ENCODE results near the gene SBF2.
"Not testable (repeated sequence)": the region's sequence is repeated elsewhere in the genome, so short reads cannot be mapped to it uniquely, and the experiment has no call there.

SBF2 gene

GRCh38 chr11:9752091-9752490 lies 541.9 kb downstream of the SBF2 start:
- no peak for TF ChIP-seq ZNF274 (IDR thresholded peaks at IDR 0.05; ENCODE audit: low read depth, low read length)

GRCh38 chr11:9750551-9750950 lies 543.5 kb downstream of the SBF2 start:
- H3K4me3 ChIP-seq (ENCODE audit: low read length) = no peak overlapping the region
- no peak for TF ChIP-seq ZNF274 (IDR thresholded peaks at IDR 0.05; ENCODE audit: low read depth, low read length)

More at GRCh38 chr11:9752091-9752490, 541.9 kb downstream of the SBF2 start:
- H3K4me3 ChIP-seq (ENCODE audit: low read length) = no peak overlapping the region

DNA sequence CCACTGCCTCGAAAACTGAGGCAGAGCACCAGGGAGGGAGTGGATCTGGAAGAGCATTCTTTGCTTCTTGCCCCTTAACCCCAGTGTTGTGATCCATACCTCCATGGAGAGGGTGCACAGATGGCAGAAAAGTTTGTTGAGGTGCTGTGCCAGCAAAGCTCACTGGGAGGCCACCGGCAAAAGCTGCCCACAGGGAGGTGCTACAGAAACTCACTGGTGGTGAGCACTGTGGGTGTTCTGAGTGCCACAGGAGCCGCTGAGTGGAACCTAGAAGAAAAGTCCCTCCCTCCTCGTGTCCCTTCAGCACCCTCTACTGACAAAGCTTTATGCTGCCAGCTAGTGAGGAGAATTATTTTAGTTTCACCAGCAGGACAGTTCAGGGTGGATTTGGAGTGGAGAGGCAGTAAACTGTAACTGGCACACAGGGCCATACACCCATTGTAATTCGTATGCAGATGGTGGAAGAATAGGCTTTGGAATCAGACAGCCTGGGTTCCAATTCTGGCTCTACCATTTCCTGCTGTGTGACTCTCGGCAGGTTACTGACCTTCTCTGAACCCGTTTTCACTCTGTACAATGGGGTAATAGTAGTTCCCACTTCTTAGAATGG lies 545.6 kb downstream of the SBF2 start:
- no peak overlapping the region for H3K4me3 ChIP-seq (ENCODE audit: low read length)

GRCh38 chr11:9747828-9748227 lies 546.2 kb downstream of the SBF2 start:
- H3K4me3 ChIP-seq (ENCODE audit: low read length) = no peak overlapping the region

More for the DNA sequence above, 545.6 kb downstream of the SBF2 start:
- no peak for TF ChIP-seq ZNF274 (IDR thresholded peaks at IDR 0.05; ENCODE audit: low read depth, low read length)

GRCh38 chr11:9747229-9747628 lies 546.8 kb downstream of the SBF2 start:
- TF ChIP-seq ZNF274 (IDR thresholded peaks at IDR 0.05; ENCODE audit: low read depth, low read length) = no peak

More at GRCh38 chr11:9747828-9748227, 546.2 kb downstream of the SBF2 start:
- TF ChIP-seq ZNF274 (IDR thresholded peaks at IDR 0.05; ENCODE audit: low read depth, low read length) = no peak

GRCh38 chr11:9745411-9746211 lies 548.4 kb downstream of the SBF2 start:
- no peak overlapping the region; the same call in 1 of the 2 replicates for H3K4me3 ChIP-seq (ENCODE audit: low read length)
- TF ChIP-seq ZNF274 (IDR thresholded peaks at IDR 0.05; ENCODE audit: low read depth, low read length) = no peak

More at GRCh38 chr11:9747229-9747628, 546.8 kb downstream of the SBF2 start:
- H3K4me3 ChIP-seq (ENCODE audit: low read length) = no peak overlapping the region

- H3K4me3 ChIP-seq (ENCODE audit: low read length) = not testable (repeated sequence)
These were observed 550.5 kb downstream of the SBF2 start for GRCh38 chr11:9743512-9743911.

GRCh38 chr11:9741260-9741659 lies 552.8 kb downstream of the SBF2 start:
- H3K4me3 ChIP-seq (ENCODE audit: low read length) = no peak overlapping the region
- no peak for TF ChIP-seq ZNF274 (IDR thresholded peaks at IDR 0.05; ENCODE audit: low read depth, low read length)

- no peak for TF ChIP-seq ZNF274 (IDR thresholded peaks at IDR 0.05; ENCODE audit: low read depth, low read length)
- H3K4me3 ChIP-seq (ENCODE audit: low read length) = no peak overlapping the region
These were observed 553.7 kb downstream of the SBF2 start for GRCh38 chr11:9740202-9740883.

DNA sequence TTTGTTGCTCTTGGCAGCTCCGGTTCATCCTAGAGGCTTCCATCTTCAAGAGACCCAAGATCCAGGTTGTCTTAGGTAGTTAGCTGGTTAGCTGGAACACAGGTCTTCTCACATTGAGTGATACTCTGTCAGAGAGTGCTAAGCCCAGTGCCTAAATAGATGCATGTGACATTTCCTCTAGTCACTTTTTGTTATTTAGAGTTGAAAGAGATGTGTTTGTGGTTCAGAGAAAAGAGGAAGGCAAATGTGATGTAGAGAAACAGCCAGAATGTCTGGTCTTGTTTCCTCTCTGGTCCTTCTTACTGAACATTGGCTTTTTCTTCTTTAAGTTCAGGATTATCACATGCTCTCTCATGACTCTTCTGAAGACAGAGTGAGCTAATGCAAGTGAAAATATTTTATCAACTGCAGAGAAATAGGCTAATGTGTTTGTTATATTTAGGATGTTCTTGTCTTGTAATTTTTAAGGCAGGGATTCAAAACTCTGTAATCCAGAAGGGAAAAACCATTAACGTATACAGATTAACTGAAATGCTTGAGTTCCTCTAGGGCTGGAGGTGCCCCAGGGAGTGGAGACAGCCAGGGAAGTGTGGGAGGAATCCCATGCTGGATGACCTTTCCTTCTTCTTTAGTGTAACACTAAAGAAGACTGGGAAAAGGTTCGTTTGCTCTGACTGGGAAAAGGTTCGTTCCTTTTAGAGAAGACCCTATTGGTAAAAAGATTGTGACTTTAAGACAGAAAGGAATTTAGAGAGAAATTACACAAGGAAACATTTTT lies 554.7 kb downstream of the SBF2 start:
- no peak overlapping the region for H3K4me3 ChIP-seq (ENCODE audit: low read length)
- TF ChIP-seq ZNF274 (IDR thresholded peaks at IDR 0.05; ENCODE audit: low read depth, low read length) = no peak

DNA sequence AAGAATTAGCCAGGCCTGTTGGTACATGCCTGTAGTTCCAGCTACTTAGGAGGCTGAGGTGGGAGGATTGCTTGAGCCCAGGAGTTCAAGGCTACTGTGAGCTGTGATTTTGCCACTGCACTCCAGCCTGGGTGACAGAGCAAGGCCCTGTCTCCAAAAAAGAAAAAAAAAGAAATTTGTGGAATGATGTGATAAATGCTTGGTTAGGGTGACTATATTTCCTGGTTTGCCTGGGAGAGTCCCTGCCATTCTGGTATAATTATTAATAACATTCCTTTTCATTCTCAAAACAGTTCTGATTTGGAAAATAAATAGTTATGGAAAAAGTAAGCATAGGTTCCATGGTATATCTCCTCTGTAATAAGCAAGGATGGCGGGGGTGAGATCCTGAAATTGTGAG lies 555.3 kb downstream of the SBF2 start:
- peak overlapping the region; percentile 21; the same call in 1 of the 2 replicates for H3K4me3 ChIP-seq (ENCODE audit: low read length)
- TF ChIP-seq ZNF274 (IDR thresholded peaks at IDR 0.05; ENCODE audit: low read depth, low read length) = no peak

- no peak for TF ChIP-seq ZNF274 (IDR thresholded peaks at IDR 0.05; ENCODE audit: low read depth, low read length)
- H3K4me3 ChIP-seq (ENCODE audit: low read length) = no peak overlapping the region
These were observed 555.9 kb downstream of the SBF2 start for GRCh38 chr11:9738116-9738515.

GRCh38 chr11:9736365-9736764 lies 557.7 kb downstream of the SBF2 start:
- TF ChIP-seq ZNF274 (IDR thresholded peaks at IDR 0.05; ENCODE audit: low read depth, low read length) = no peak
- H3K4me3 ChIP-seq (ENCODE audit: low read length) = no peak overlapping the region

GRCh38 chr11:9735919-9736318 lies 558.1 kb downstream of the SBF2 start:
- no peak for TF ChIP-seq ZNF274 (IDR thresholded peaks at IDR 0.05; ENCODE audit: low read depth, low read length)
- H3K4me3 ChIP-seq (ENCODE audit: low read length) = no peak overlapping the region
